Measurements from ENCODE around the gene ATRNL1.
"Not testable (repeated sequence)": the region's sequence is repeated elsewhere in the genome, so short reads cannot be mapped to it uniquely, and the experiment has no call there.

The ATRNL1 gene

DNA sequence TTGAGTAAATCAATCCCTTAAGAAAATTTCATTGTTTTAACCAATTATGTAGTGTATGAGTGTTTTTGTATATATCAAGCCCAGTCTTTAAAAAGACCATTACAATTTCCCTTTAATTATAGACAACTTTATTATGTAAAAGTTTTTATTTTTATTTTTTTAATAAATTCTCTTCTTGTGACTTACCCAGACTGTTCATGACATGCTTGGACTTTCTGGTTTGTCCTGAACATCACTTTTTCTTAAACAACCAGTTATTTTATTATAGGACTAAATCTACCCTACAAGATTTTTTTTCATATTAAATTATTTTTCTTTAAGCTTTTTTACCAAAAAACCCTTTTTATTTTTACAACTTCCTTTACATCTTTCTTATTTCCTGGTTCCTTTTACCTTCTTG, 410.4 kb downstream of the ATRNL1 start:
- Mint-ChIP-seq H3K27me3 (no peaks in the 10 kb centered on the region), H3K36me3 (no peaks in the 10 kb centered on the region), H3K4me3 (no peak overlapping the region), H3K27ac (no peak overlapping the region), H3K4me1 (no peaks in the 10 kb centered on the region), H3K9me3 (peaks cover 13% of the 10 kb centered on the region)
- no peak for DNase-seq
- CTCF ChIA-PET, result no interaction called here

DNA sequence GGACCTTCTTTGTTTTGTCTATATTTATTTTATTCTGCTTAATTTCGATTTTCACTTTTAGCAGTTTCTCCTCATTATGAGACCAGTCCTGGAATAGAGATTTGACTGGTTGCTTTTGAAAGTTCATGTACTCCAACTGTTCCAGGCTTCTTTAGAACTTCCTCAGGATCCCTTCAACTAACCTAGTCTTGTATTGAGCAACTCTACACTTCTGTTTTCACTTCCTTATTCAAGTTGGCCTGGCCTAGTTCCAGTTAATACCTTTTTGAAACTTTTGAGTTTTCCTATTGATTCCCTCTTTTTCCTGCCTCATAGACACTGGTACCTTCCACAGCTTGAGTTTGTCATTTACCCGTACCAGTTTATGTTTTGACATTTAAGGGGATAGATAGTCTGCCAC, 421.7 kb downstream of the ATRNL1 start:
- H3K9me3 Mint-ChIP-seq, result peaks cover 6% of the 10 kb centered on the region

DNA sequence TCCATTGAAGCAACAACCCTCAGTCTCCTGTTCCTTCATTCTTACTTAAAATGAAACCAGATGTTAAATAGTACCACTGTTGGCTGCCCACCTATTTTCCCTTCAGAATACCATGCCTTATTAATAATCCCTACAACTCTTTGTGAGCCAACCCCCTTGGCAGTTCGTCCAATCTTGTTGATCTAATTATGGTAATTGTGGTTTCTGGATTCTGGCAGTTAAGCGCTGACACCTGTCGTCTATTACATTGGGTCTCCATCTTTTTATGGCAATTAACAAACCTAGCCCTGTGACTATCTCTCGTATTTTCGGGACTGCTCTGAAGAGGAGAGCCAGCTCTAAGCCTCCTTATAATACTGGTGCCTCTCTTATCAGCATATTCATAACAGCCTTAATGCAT, 432.0 kb downstream of the ATRNL1 start:
- CTCF ChIA-PET, result no interaction called here

More for the DNA sequence above, 421.7 kb downstream of the ATRNL1 start:
- no peaks in the 10 kb centered on the region for H3K27me3 Mint-ChIP-seq
- no peaks in the 10 kb centered on the region for H3K36me3 Mint-ChIP-seq
- DNase-seq, result no peak
- H3K27ac Mint-ChIP-seq, result no peak overlapping the region
- no peak overlapping the region for H3K4me3 Mint-ChIP-seq
- no peaks in the 10 kb centered on the region for H3K4me1 Mint-ChIP-seq
- CTCF ChIA-PET, result no interaction called here

DNA sequence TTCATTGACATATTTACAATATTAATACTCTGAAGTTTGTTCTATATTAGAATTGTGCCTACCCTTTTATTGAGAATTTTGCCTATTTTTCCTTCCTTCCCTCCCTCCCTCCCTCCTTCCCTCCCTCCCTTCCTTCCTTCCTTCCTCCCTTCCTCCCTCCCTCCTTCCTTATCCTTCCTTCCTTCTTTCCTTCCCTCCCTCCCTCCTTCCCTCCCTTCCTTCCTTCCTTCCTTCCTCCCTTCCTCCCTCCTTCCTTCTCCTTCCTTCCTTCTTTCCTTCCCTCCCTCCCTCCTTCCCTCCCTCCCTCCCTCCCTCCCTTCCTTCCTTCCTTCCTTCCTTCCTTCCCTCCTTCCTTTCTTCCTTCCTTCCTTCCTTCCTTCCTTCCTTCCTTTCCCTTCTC, 434.5 kb downstream of the ATRNL1 start:
- H3K27ac Mint-ChIP-seq, CTCF ChIA-PET, H3K27me3 Mint-ChIP-seq, H3K4me1 Mint-ChIP-seq, DNase-seq, H3K36me3 Mint-ChIP-seq, H3K4me3 Mint-ChIP-seq: not testable (repeated sequence)
- peaks cover 17% of the 10 kb centered on the region for H3K9me3 Mint-ChIP-seq

More for the DNA sequence above, 432.0 kb downstream of the ATRNL1 start:
- Mint-ChIP-seq H3K36me3 (no peaks in the 10 kb centered on the region), H3K27ac (no peak overlapping the region), H3K9me3 (peaks cover 21% of the 10 kb centered on the region), H3K4me3 (no peak overlapping the region), H3K4me1 (no peaks in the 10 kb centered on the region), H3K27me3 (no peaks in the 10 kb centered on the region)
- no peak for DNase-seq

DNA sequence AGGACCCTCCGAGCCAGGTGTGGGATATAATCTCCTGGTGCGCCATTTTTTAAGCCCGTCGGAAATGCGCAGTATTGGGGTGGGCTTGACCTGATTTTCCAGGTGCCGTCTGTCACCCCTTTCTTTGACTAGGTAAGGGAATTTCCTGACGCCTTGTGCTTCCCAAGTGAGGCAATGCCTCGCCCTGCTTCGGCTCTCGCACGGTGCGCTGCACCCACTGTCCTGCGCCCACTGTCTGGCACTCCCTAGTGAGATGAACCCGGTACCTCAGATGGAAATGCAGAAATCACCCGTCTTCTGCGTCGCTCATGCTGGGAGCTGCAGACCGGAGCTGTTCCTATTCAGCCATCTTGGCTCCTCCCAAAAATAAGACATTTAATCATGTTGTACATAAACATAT, 443.2 kb downstream of the ATRNL1 start:
- H3K4me1 Mint-ChIP-seq, CTCF ChIA-PET, H3K36me3 Mint-ChIP-seq, DNase-seq, H3K27ac Mint-ChIP-seq, H3K27me3 Mint-ChIP-seq, H3K9me3 Mint-ChIP-seq, H3K4me3 Mint-ChIP-seq: not testable (repeated sequence)

DNA sequence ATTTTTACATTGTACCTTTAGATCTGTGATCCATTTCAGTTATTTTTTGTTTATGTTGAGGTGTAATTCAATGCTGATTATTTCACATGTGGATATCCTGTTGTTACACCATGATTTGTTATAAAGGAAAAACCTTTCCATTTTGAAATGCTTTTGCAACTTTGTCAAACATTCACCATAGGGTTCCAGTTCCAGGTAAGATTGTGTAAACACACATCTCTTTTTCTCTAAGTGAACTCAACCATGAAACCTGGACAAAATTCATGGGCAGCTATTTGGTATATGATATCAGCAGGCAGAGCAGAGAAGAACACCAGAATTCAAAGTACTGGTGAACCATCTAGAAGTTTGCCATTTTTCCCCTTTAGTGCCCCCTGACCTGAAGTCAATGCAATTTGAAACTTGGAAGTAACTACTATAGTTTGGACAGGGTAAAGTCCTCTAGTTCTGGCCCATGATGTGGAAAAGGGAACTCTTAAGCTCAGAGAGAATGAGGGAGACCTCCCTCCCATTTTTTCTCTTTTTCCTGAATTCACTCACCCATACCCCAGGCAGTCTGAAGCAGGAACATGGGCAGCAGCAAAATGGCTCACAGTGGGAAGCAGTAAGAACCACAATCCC, 446.1 kb downstream of the ATRNL1 start:
- Mint-ChIP-seq H3K36me3 (no peaks in the 10 kb centered on the region), H3K4me1 (no peaks in the 10 kb centered on the region), H3K27ac (no peak overlapping the region), H3K27me3 (no peaks in the 10 kb centered on the region), H3K9me3 (peaks cover 5% of the 10 kb centered on the region), H3K4me3 (no peak overlapping the region)
- DNase-seq, result no peak
- CTCF ChIA-PET, result no interaction called here

DNA sequence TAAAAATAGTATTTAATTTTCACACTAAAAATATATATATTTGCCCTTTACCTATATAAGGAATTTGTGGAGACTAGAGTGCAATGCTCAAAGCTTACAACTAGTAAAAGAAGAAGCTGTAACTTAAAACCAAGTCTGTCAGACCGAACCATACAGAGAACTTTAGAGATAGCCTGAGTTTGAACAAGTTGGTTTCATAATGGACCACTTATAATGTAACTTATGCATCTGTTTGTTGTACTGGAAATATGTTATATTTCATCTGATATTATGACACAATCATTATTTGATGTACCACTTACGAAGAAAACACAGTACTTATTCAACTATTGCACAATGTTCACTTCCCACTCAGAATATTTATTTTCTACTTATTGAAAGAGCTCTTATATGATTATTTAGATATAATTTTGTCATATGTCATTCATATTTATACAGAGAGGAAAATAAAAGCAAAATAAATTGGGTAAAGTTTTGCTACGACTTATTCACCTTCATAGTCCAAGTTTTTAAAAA, 462.8 kb downstream of the ATRNL1 start:
- Mint-ChIP-seq H3K4me1 (no peaks in the 10 kb centered on the region), H3K36me3 (no peaks in the 10 kb centered on the region), H3K4me3 (no peak overlapping the region), H3K27ac (no peak overlapping the region), H3K27me3 (no peaks in the 10 kb centered on the region), H3K9me3 (no peaks in the 10 kb centered on the region)
- CTCF ChIA-PET, result no interaction called here
- no peak for DNase-seq

DNA sequence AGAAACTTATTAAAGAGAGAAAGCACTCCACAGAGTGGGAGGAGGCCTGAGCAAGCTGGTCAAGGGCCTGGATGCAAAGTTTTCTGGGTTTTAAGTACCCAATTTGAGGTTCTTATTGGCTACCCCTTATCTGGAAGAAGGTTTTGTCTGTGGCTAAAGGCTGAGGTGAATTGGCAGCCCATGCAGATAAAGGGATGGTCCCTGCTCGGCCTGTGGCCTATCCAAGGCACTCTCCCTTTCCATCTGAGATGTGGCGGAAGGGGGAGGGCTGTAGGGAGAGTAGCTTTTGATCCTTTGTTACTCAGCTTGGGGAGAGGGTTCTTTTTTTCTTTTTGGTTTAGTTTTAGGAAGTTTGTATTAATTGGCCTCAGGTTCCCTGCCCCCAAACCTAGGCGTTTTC, 465.1 kb downstream of the ATRNL1 start:
- H3K27me3 Mint-ChIP-seq, result no peaks in the 10 kb centered on the region
- H3K36me3 Mint-ChIP-seq, result no peaks in the 10 kb centered on the region
- no peaks in the 10 kb centered on the region for H3K4me1 Mint-ChIP-seq
- CTCF ChIA-PET, result interaction anchor here (0.6 kb wide), 1 partner anchor 1651 kb away, joined by 4 read pairs; no protein-coding TSS in a partner anchor
- DNase-seq, result no peak
- no peaks in the 10 kb centered on the region for H3K9me3 Mint-ChIP-seq
- no peak overlapping the region for H3K4me3 Mint-ChIP-seq
- H3K27ac Mint-ChIP-seq, result no peak overlapping the region

DNA sequence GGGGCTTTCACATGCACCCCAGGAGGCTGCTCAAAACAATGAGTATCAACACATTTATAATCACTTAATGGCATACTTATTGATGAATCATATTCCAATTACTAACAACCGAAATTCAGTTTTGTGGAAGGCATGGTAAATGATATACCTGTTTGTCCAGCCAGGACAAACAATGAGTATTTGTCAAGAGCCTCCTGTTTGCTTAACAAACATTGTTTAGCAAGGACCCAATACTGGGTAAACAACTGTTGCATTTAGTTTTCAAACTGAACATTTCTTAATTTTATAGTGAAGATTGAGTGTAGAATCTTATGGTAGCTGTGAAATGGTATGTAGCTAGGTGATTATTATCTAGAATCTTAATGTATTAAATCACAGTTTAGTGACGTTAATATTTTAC, 473.7 kb downstream of the ATRNL1 start:
- Mint-ChIP-seq H3K4me3 (no peak overlapping the region), H3K27ac (no peak overlapping the region), H3K9me3 (peaks cover 3% of the 10 kb centered on the region), H3K27me3 (no peaks in the 10 kb centered on the region), H3K4me1 (no peaks in the 10 kb centered on the region), H3K36me3 (no peaks in the 10 kb centered on the region)
- CTCF ChIA-PET, result no interaction called here
- no peak for DNase-seq

DNA sequence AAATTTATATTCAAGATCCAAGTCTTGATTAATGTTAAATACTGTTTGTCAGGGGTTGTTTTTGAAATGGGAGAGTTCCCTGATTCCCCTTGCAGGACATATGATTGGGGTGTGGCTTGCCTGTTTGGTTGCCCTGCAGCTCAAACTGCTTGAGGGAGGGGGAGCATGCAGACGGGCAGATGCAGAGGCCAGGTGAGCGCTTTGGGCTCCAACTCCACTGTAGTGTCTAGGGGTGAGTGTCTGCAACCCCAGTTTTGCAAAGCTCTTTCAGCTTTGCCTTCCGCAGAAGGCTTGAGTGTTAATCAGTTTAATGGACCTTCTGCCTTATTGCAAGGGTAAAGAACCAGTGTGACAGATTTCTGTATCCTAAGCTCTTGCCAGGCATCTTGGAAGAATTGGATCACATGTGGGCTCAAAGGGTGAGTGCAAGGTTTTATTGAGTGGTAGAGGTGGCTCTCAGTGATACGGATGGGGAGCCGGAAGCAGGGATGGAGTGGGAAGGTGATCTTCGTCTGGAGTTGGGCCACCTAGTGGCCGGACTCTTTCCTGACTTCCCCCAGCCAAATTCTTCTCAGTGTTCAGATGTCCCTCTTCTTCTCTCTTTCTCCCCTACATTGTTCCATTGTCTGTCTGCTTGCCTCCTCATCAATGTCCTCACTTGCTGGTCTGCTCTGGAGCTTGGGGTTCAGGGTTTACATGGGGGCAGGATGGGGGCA, 479.7 kb downstream of the ATRNL1 start:
- Mint-ChIP-seq H3K9me3 (peaks cover 7% of the 10 kb centered on the region), H3K4me1 (no peaks in the 10 kb centered on the region), H3K4me3 (no peak overlapping the region), H3K27me3 (no peaks in the 10 kb centered on the region), H3K27ac (no peak overlapping the region), H3K36me3 (no peaks in the 10 kb centered on the region)
- no peak for DNase-seq
- CTCF ChIA-PET, result no interaction called here

DNA sequence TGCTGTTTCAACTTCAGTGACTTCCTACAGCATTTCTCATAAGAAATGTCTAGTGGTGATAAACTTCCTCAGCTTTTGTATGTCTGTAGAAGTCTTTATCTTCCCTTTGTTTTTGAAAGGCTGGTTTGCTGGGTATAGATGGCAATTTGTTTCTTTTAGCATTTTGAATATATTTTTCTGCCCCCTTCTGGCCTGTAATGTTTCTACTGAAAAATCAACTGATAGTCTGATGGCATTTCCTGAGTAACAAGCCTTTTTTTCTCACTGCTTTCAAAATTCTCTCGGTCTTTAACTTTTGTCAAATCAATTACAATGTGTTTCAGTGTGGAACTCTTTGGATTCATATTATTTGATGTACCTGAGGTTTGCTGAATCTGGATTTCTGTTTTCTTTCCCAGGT, 487.1 kb downstream of the ATRNL1 start:
- peaks cover 6% of the 10 kb centered on the region for H3K9me3 Mint-ChIP-seq
- no peaks in the 10 kb centered on the region for H3K27me3 Mint-ChIP-seq
- CTCF ChIA-PET, result no interaction called here
- no peaks in the 10 kb centered on the region for H3K36me3 Mint-ChIP-seq
- H3K27ac Mint-ChIP-seq, result no peak overlapping the region
- no peak overlapping the region for H3K4me3 Mint-ChIP-seq
- DNase-seq, result no peak
- H3K4me1 Mint-ChIP-seq, result no peaks in the 10 kb centered on the region

DNA sequence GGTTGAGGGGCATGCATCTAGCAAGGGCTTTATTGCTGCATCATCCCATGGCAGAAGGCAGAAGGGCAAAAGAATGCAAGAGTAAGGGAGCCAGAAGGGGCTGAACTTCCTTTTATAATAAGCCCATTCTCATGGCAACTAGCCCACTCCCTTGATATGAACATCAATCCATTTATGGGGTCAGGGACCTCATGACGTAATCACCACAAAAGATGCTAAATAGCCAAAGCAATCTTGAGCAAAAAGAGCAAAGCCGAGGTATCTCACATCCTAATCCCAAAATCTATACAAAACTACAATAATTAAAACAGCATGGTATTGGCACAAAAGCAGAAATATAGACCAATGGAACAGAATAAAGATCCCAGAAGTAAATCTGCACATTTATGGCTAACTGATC, 499.9 kb downstream of the ATRNL1 start:
- Mint-ChIP-seq H3K4me1 (no peaks in the 10 kb centered on the region), H3K4me3 (no peak overlapping the region), H3K36me3 (no peaks in the 10 kb centered on the region), H3K27me3 (no peaks in the 10 kb centered on the region), H3K27ac (no peak overlapping the region), H3K9me3 (peaks cover 14% of the 10 kb centered on the region)
- DNase-seq, result no peak
- CTCF ChIA-PET, result no interaction called here

DNA sequence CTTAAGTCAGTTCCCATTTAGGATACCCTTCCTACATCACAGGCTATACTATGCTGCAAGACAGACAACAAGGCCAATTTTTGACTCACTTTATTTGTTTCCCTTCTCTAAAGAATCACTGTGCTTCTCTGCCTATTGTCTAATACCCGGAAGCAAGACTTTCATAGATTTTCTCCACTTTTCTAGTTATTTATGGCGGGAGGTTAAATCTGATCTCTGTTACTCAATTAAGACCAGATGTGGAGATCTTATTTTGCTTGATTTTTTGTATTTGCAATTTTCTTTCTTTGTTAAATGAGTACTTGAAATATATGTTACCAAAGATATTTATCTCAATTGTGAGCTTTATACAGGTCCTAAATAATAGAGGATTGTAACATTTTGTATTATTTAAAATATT, 511.5 kb downstream of the ATRNL1 start:
- no peaks in the 10 kb centered on the region for H3K36me3 Mint-ChIP-seq
- H3K27ac Mint-ChIP-seq, result no peak overlapping the region
- H3K4me1 Mint-ChIP-seq, result no peaks in the 10 kb centered on the region
- DNase-seq, result no peak
- H3K9me3 Mint-ChIP-seq, result no peaks in the 10 kb centered on the region
- no peaks in the 10 kb centered on the region for H3K27me3 Mint-ChIP-seq
- CTCF ChIA-PET, result no interaction called here
- H3K4me3 Mint-ChIP-seq, result no peak overlapping the region

DNA sequence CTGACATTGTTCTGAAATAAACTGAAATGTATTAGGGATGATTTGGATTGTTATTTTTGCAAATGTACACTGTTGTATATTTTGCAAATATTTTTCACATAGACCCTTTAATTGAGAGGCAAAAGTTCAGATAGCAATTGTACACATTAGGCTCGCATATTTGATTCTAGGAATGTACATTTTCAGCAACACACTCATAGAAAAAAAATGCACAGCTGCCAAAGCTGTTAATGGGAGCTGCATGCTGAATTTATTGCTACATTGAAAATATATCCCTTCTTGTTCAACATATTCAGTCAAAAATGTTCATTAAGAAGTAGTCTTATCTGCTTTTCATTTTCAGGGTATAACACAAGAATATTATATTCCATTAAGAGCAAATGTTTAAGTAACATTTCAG, 512.9 kb downstream of the ATRNL1 start:
- Mint-ChIP-seq H3K36me3 (no peaks in the 10 kb centered on the region), H3K4me3 (no peak overlapping the region), H3K4me1 (no peaks in the 10 kb centered on the region), H3K9me3 (no peaks in the 10 kb centered on the region), H3K27me3 (no peaks in the 10 kb centered on the region), H3K27ac (no peak overlapping the region)
- CTCF ChIA-PET, result no interaction called here
- DNase-seq, result no peak

DNA sequence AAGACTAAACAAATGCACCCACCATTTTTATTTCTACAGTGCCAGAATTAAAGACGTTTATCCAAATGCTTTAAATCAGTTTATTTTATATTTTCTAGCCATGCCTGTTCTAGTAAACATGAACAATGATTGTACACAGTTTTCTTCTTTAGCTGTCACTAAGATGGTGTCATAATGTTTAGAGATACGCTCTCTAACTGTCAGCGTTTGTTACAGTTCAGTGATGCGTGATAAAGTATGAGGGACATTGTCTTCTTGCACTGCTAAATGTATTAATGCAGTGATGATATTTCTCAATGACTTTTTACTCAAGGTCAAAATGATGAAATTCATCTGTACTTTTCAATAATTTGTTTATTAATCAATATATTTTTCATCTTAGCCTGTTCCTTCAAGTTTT, 513.6 kb downstream of the ATRNL1 start:
- Mint-ChIP-seq H3K4me1 (no peaks in the 10 kb centered on the region), H3K9me3 (no peaks in the 10 kb centered on the region), H3K27me3 (no peaks in the 10 kb centered on the region)

More for the DNA sequence above, 513.6 kb downstream of the ATRNL1 start:
- H3K36me3 Mint-ChIP-seq, result no peaks in the 10 kb centered on the region
- no peak for DNase-seq
- no peak overlapping the region for H3K4me3 Mint-ChIP-seq
- no peak overlapping the region for H3K27ac Mint-ChIP-seq
- CTCF ChIA-PET, result no interaction called here
